HG03108 (cell line): ENCODE measurements around the gene MTERF4.

Experiments used
- ATAC-seq: cut with Tn5 transposase; IDR thresholded peaks from one replicate; pipeline ENCODE4 v1.9.1; 2021; ENCODE audit warnings: moderate library complexity; ENCODE audit not compliant: unreplicated experiment

MTERF4 gene

DNA sequence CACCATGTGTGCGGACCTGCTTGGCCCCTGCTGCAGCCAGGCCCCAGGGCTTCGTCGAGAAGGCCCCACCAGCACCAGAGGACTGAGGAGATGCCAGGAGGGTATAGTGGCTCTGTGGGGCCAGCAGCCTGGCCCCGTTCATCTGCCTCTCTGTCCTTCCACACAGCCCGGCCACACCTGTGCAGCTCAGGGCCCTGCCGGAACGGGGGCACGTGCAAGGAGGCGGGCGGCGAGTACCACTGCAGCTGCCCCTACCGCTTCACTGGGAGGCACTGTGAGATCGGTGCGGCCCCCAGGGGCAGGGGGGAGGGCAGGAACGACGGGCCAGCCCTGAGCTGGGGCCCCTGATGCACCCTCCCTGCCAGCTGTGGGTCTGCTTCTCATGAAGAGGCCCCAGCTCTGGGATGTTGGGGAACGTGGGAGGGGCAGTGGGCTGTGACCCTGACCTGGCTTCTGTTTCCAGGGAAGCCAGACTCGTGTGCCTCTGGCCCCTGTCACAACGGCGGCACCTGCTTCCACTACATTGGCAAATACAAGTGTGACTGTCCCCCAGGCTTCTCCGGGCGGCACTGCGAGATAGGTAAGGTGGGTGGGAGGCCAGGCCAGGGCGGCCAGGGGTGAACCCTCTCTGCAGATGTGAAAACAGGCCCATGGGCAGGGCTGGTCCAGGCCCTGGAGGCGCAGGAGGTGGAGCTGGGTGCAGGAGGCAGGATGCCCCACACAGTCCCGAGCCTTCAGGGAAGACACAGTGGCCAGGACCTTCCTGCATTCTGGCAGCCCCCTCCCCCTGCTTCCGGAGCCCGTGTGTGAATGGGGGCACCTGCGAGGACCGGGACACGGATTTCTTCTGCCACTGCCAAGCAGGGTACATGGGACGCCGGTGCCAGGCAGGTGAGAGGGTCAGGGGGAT is 50.3 kb downstream of the MTERF4 start:
- ATAC-seq = no peak

DNA sequence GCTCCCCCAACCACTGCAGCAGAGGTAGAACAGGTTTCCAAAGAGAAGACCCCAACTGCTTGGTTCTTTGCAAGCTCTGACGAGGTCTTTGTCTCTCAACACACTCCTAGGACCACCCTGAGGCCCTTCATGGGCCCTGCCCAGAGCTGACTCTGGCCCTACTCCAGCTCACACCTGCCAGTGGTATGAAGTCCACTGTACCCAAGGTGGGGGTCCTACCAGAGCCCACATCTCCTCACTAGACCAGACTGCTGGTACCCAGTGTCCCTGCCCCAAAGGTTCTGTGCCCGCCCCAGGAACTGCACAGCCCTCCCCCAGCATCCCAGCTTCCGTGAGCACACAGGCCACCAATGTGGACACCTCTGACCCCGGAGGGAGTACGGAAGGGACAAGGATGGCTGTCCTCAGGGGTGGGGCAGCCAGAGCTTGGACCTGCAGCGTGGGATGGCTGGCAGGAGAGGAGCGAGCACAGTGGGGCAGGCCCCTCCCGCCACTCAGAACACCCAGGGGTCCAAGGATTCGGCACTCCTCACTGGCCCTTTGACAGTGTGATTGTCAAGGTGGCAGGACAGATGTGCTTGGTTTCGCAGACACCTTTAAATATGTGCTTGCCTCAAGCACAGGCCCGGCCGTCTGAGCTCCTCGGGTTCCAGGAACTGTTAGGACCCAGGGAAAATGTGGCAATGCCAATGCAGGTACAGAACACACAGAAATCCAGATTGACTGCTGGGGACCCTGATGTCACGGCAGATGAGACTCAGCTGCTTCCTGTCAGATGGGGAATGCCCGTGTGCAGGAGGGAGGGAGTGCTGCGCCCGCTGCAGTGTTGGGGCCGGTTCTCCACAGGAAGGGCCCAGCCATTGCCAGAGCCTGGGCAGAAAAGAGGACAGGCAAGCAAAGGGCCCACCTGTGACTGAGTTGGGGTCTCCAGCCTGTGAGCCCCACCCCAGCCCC is 51.2 kb downstream of the MTERF4 start:
- ATAC-seq = no peak

DNA sequence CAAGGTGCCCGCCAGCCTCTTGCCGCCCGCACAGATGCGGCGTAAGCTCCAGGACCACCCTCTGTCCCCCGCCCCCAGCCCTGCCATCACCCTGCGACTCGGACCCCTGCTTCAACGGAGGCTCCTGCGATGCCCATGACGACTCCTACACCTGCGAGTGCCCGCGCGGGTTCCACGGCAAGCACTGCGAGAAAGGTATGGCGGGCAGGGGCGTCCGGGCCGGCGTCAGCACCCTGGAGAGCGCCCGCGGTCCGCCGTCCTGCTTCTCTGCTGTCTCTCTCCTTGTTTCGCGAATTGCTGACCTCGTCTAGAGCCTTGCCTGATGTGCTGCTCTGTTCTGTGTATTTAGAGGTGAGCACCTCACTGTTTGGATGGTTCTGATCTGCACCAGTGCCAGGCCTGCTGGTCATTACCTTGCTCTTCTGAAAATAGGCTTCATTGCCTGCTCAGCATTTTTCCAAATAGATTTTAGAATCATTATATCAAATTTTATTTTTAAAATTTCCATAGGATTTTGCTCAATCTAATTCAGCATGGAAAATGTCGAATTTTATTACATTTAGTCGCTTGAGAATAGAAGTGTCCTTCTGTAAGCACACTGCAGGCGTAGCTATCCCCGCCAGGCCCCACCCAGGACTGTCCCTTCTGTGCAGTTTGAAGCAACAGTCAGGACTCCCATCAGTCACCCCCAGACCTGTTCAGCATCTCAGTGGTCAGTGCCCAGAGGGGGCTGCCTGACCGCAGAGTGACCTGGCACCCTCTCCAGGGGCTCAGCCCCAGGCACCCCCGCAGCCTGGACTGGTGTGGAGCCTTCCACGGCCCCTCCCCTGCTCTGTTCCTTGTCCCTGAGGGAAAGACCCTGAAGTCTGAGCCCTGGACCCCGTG is 52.1 kb downstream of the MTERF4 start:
- no peak for ATAC-seq

DNA sequence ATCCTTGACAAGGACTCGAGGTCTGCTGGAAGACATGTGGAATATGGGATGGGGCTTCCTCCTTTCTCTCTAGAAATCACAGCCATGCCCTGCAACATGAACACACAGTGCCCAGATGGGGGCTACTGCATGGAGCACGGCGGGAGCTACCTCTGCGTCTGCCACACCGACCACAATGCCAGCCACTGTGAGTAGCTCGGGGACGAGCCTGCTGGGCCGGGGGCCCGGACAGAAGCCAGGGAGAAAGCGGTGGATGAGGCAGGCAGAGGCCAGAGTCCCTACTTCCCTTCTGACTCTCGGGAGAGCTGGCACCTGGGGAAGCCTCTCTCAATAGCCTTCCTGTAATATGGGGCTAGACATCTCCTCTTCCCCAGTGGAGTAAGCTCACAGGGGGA is 53.1 kb downstream of the MTERF4 start:
- no peak for ATAC-seq

DNA sequence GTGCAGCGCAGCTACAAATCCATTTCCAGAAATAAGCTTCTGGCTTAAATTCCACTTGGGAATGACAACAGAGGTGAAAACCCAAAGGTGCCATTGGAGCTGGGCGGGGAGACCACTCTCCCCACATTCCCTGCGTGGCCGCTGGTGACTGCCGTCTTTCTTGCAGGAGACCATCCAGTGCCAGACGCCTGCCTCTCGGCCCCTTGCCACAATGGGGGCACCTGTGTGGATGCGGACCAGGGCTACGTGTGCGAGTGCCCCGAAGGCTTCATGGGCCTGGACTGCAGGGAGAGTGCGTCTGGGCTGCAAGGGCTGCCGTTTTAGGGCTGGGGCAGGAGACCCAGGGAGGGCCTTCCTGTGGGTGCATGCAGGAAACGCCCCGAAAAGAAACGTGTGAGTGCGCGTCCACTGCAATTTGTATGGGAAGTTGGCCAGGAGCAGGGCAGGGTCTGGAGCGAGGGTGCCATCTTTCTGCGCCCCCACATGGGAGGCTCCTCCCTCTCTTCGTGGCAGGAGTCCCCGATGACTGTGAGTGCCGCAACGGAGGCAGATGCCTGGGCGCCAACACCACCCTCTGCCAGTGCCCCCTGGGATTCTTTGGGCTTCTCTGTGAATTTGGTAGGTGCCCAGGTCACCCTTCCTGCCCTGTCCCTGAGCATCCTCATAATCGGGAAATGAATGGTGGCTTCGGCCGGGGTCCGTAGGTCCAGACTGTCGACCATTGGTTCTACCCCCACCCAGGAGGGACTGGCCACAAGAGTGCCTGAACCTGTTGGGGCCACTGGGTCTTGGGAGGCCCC is 53.7 kb downstream of the MTERF4 start:
- no peak for ATAC-seq

DNA sequence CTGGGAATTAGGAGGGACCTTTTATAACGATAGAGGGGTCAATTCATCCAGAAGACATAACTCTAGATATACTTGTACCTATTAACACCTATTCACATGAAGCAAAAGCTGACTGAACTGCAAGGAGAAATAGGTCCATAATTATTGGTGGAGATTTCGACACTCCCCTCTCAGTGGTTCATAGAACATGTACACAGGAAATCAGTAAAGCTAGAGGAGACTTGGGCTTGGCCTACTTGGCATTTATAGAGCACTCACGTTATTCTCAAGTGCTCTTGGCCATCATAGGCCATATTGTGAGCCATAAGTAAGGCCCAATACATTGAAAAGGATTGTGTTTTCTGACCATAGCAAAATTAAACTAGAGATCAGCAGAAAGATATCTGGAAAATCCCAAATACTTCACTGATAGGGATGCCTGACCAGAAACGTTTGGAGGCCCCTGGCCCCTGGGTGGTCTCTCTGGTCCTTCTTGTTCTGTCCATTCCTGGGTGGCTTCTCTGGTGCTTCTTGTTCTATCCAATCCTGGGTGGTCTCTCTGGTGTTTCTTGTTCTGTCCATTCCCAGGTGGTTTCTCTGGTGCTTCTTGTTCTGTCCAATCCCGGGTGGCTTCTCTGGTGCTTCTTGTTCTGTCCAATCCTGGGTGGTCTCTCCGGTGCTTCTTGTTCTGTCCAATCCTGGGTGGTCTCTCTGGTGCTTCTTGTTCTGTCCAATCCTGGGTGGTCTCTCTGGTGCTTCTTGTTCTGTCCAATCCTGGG is 54.7 kb downstream of the MTERF4 start:
- no peak for ATAC-seq
